RCC 7860 (cell line): ENCODE measurements around the gene CD300C.
"Not testable (repeated sequence)": the region's sequence is repeated elsewhere in the genome, so short reads cannot be mapped to it uniquely, and the experiment has no call there.

Source experiments
- DNase-seq: peaks from one replicate; pipeline ENCODE4 v3.0.0-alpha.2; 2015; ENCODE audit warnings: low spot score
- FAIRE-seq: peaks from 2 replicates; lab custom pipeline; 2012; peaks lifted over from hg19 to GRCh38; lab: Jason Lieb, UNC

Gene CD300C

GRCh38 chr17:74536890-74537289 is 9.0 kb downstream of the CD300C start:
- no peak for FAIRE-seq

GRCh38 chr17:74532115-74532514 is 13.8 kb downstream of the CD300C start:
- FAIRE-seq = no peak
- no peak for DNase-seq

More at GRCh38 chr17:74536890-74537289, 9.0 kb downstream of the CD300C start:
- no peak for DNase-seq

GRCh38 chr17:74531231-74531761 is 14.6 kb downstream of the CD300C start, which contains the start of gene CD300LB:
TSS of gene CD300LB (minus strand) at chr17:74531475. CDS start at chr17:74531350, 125 bp downstream.
- FAIRE-seq (no peak), DNase-seq (no peak)

- DNase-seq = no peak
- no peak for FAIRE-seq
These were observed 15.1 kb downstream of the CD300C start for GRCh38 chr17:74530831-74531150.

GRCh38 chr17:74529243-74529642 is 16.7 kb downstream of the CD300C start:
- FAIRE-seq (no peak), DNase-seq (no peak)

- FAIRE-seq (no peak), DNase-seq (no peak)
These were observed 17.3 kb downstream of the CD300C start for GRCh38 chr17:74528491-74529199.

GRCh38 chr17:74527756-74528155 is 18.2 kb downstream of the CD300C start:
- no peak for DNase-seq
- no peak for FAIRE-seq

- FAIRE-seq = no peak
These were observed 18.8 kb downstream of the CD300C start for GRCh38 chr17:74527081-74527480.

GRCh38 chr17:74526681-74527080 is 19.2 kb downstream of the CD300C start:
- FAIRE-seq = no peak
- no peak for DNase-seq

More at GRCh38 chr17:74527081-74527480, 18.8 kb downstream of the CD300C start:
- DNase-seq = no peak

GRCh38 chr17:74525781-74526288 is 20.1 kb downstream of the CD300C start:
- no peak for FAIRE-seq
- no peak for DNase-seq

GRCh38 chr17:74525465-74525725 is 20.5 kb downstream of the CD300C start:
- DNase-seq (no peak), FAIRE-seq (no peak)

GRCh38 chr17:74524653-74525464 is 21.1 kb downstream of the CD300C start:
- FAIRE-seq = no peak

GRCh38 chr17:74523308-74523707 is 22.6 kb downstream of the CD300C start:
- DNase-seq (no peak), FAIRE-seq (no peak)

More at GRCh38 chr17:74524653-74525464, 21.1 kb downstream of the CD300C start:
- no peak for DNase-seq

- DNase-seq (no peak), FAIRE-seq (no peak)
These were observed 23.4 kb downstream of the CD300C start for GRCh38 chr17:74522381-74523105.

- FAIRE-seq = no peak
- DNase-seq = no peak
These were observed 24.2 kb downstream of the CD300C start for GRCh38 chr17:74521701-74522201.

- DNase-seq = no peak
- no peak for FAIRE-seq
These were observed 25.0 kb downstream of the CD300C start for GRCh38 chr17:74520790-74521480.

- DNase-seq = no peak
- no peak for FAIRE-seq
These were observed 25.9 kb downstream of the CD300C start for GRCh38 chr17:74520016-74520434.

- DNase-seq, FAIRE-seq: not testable (repeated sequence)
These were observed 27.4 kb downstream of the CD300C start for GRCh38 chr17:74518413-74518981.

GRCh38 chr17:74516561-74517328 is 29.2 kb downstream of the CD300C start:
- DNase-seq (no peak), FAIRE-seq (no peak)
